AG08396 (cell line): ENCODE results near the gene CAMK1D.
"Not testable (repeated sequence)": the region's sequence is repeated elsewhere in the genome, so short reads cannot be mapped to it uniquely, and the experiment has no call there.

ENCODE experiments used
- DNase-seq: peaks from one replicate; pipeline ENCODE4 v3.0.0; 2012; ENCODE audit warnings: low spot score, mixed read lengths

CAMK1D gene

DNA sequence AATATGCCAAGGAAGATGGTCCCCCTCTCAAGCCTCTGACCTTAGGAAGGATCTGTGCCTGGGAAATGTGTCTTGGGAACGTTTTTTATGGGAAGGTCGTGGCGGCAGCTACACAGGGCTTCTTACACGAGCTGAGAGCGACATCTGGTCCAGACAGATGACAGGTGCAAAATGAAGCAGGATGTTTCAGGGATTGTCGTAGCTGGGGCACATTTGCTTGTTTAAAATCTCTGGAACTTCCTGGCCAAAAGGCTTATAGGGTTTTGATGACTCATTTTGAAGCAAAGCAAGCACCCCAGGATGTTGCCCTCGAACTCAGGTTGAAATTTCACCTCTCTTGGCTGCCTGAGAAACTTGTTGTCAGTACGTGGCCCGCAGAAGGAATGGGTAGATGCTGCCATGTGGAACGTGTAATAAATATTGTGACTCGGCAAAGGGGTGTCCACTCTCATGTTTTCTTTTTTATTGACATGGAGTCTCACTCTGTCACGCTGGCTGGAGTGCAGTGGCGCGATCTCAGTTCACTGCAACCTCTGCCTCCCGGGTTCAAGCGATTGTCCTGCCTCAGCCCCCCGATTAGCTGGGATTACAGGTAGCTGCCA is 117.5 kb downstream of the CAMK1D start:
- DNase-seq = no peak

DNA sequence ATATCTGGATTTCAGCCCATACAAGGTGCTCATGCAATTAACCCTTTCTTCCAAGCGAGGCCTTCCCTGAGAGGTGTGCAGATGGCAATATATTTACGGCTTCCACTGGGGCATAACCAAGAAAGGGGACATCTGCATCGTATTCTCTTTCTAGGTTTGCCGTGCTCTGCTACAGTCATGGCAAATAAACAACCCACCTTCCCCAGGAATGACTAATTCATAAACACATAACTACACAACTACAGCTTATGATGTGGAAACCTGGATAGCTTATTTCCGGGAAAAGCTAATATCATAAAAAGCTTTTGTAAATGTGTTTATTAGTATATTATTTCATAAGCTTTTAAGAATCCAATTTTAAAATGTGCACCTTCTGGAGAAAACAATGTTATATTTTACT is 120.0 kb downstream of the CAMK1D start:
- no peak for DNase-seq

- no peak for DNase-seq
These were observed 121.4 kb downstream of the CAMK1D start for GRCh38 chr10:12470719-12471118.

- no peak for DNase-seq
These were observed 121.8 kb downstream of the CAMK1D start for GRCh38 chr10:12471135-12471534.

DNA sequence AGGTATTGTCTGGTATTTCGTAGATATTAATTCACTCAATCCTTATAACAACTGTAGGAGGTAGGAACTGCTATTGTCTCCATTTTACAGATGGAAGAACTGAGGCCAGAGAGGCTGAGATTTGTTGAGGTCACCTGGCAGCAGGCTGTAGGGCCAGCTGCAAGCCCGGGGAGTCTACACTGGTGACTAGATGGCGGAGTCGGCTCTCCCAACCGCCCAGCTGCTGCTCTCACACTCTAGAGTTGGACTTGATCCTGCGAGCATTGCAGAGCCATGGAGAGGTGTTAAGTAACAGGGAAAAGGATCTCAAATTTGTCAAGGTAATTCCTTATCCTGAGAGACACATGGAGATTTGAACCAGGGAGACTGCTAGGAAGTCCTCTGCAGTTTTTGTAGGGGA is 124.1 kb downstream of the CAMK1D start:
- DNase-seq = no peak

DNA sequence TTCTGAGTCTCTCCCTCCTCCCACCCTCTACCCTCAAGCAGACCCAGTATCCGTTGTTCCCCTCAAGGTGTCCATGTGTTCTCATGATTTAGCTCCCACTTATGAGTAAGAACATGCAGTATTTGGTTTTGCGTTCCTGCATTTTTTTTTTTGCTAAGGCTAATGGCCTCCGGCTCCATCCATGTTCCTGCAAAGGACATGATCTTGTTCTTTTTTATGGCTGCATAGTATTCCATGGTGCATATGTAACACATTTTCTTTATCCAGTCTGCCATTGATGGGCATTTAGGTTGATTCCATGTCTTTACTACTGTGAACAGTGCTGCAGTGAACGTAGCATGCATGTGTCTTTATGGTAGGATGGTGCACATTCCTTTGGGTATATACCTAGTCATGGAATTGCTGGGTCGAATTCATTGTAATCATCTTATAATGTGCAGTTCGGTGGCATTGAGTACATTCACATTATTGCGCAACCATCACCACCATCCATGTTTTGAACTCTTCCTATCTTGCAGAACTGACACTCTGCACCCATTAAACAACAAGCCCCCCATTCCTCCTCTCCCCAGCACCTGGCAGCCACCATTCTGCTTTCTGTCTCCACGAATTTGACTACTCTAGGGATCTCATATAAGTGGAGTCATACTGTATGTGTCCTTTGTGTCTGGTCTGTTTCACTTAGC is 125.5 kb downstream of the CAMK1D start:
- no peak for DNase-seq

DNA sequence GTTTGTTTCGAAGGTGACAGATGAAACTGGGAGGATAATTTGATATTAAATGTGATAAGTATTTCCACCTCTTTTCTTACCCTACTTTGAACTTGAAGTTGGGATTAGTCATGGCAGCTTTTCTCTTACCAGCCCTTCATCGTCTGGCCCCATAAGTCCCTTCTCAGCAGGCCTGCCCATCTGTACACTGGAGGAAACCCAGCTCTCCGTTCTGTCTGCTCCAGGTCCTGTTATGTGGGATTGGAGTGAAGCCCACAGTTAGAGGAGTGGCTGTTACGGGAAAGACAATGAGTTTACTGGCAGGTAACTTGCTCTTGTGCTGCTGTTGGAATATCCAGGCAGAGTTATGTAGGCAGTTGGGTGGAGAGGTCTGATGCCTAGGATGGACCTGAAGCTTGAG is 127.3 kb downstream of the CAMK1D start:
- DNase-seq = no peak

- DNase-seq = no peak
These were observed 130.1 kb downstream of the CAMK1D start for GRCh38 chr10:12479437-12479844.

DNA sequence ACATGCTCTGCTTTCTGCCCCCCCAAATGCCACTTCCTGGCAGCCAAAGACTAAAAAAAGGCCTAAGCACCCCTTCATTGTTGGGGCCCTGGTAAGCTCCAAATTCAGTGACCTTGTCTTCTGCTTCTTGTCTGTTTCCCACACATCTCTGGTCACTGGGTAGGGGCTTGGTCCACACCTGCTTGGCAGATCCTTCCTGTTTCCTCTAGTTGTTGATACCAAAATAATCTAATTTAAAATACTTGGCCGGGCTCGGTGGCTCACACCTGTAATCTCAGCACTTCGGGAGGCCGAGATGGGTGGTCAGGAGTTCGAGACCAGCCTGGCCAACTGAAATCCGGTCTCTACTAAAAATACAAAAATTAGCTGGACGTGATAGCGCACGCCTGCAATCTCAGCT is 130.6 kb downstream of the CAMK1D start:
- no peak for DNase-seq

- no peak for DNase-seq
These were observed 131.1 kb downstream of the CAMK1D start for GRCh38 chr10:12480440-12480839.

- no peak for DNase-seq
These were observed 132.6 kb downstream of the CAMK1D start for GRCh38 chr10:12481924-12482323.

DNA sequence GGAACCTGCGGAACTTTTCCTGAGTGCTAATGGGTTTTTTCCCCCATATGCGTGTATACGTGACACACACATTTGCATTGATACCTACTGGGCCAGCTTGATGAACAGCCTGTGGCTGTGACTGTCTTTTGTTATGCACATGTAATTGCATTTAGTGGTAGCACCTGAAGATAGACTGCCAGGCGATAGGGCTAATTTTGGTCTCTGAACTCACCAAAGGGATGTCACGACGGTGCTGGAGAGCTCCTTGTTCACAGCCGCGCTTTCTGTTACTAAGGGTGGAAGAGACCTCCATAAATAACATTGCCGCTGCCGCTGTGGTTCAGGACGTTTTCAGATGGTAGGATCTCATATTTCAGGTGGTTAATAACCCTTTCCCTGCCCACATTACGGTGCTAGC is 133.2 kb downstream of the CAMK1D start:
- no peak for DNase-seq

GRCh38 chr10:12484002-12484918 is 134.9 kb downstream of the CAMK1D start:
- DNase-seq = no peak

- no peak for DNase-seq
These were observed 135.8 kb downstream of the CAMK1D start for GRCh38 chr10:12484941-12485805.

DNA sequence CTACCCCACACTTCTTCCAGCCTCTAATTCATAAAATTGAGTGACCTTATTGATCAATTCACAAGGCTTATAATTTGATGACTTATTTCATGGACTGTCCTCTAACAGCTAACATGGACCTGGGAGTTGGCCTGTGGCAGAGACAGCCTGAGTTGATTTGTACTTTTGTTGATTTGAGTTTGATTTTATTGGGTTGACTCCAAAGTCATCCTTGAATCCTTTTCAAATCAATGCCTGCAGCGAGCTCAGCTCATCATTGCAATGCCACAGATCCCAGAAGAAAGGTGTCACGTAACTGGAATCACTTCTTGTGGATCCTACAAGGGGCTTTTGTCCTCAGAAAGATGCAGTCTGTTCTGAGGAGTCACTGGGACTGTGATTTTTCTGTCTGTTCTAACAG is 138.0 kb downstream of the CAMK1D start:
- no peak for DNase-seq

GRCh38 chr10:12488626-12489025 is 139.3 kb downstream of the CAMK1D start:
- no peak for DNase-seq

DNA sequence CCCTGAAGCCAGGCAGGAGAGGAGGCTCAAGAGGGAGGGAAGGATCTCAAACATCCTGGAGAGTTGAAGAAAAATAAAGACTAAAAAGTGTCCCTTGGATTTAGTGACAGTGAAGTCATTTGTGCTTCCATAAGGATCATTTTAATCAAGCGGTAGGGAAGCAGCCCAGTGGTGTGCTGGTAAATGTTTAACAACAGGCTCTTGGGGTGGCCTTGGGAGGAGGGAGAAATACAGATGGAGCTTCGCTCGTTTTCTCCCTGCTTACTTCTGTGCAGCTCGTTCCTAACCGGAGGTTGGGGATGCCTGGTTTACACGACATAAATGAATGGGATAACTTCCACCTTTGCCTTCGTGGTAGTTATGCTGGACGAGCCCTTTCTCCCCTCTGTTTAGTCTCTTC is 140.0 kb downstream of the CAMK1D start:
- no peak for DNase-seq

GRCh38 chr10:12489806-12490205 is 140.5 kb downstream of the CAMK1D start:
- DNase-seq = no peak

GRCh38 chr10:12490963-12491362 is 141.6 kb downstream of the CAMK1D start:
- DNase-seq = no peak

- no peak for DNase-seq
These were observed 142.1 kb downstream of the CAMK1D start for GRCh38 chr10:12491491-12491890.

DNA sequence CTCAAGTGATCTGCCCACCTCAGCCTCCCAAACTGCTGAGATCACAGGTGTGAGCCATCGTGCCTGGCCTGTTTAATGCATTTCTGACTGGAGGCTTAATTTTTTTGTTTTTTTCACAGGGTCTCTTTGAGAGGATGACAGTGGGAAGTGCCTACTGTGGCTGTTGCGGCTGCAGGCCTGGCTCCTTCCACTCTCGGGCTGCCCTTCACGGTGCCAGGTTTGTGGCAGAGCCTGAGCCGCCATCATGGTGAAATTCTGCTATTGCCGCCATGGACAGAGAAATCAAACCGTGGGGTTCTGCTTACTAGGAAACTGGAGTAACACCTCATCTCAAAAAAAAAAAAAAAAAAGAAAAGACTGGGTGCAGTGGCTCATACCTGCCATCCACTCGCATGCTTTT is 142.7 kb downstream of the CAMK1D start:
- DNase-seq = no peak

- not testable (repeated sequence) for DNase-seq
These were observed 147.7 kb downstream of the CAMK1D start for GRCh38 chr10:12497046-12497445.
